NT2/D1 (cell line): ENCODE measurements around the gene KIF21A.

Source experiments
- SUZ12 ChIP-seq: IDR thresholded peaks from 2 replicates; pipeline ENCODE4 v1.6.1; 2011; ENCODE audit not compliant: insufficient read length, insufficient read depth; ENCODE audit errors: extremely low read depth
- YY1 ChIP-seq: IDR thresholded peaks from 2 replicates; pipeline ENCODE4 v1.6.1; 2011; ENCODE audit not compliant: insufficient read length, insufficient read depth
- ZNF274 ChIP-seq: IDR thresholded peaks from 2 replicates; pipeline ENCODE4 v1.6.1; 2011; ENCODE audit warnings: mild to moderate bottlenecking, low read depth, low read length

DNA sequence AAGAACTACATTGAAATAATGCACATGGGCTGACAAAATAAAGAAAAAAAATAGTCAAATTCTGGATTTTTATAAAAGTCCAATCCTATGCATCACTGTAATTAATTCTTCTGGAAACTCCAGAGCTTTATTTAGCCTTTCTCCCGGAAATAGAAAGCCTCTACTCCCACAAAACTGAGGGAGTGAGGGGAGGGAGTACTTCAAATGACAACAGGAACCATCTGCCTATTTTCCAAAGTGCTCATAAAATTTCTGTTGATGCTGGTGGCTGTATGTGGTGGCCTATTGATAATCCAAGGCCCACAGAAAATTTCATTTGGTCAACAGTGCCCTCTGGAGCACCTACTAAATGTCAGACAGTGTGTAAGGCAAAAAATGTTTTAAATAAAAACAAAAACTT lies 64.6 kb downstream of the KIF21A start:
- no peak for TF ChIP-seq YY1
- TF ChIP-seq ZNF274 = no peak
- TF ChIP-seq SUZ12 = no peak
